Measurements from ENCODE around the gene PTPRS.
"Not testable (repeated sequence)": the region's sequence is repeated elsewhere in the genome, so short reads cannot be mapped to it uniquely, and the experiment has no call there.

Gene PTPRS

GRCh38 chr19:5340637-5341447 is at the start of gene PTPRS:
TSS of gene PTPRS (minus strand) at chr19:5340812. CDS start at chr19:5286140, 54,672 bp downstream.
- peak; percentile 90 for DNase-seq

- DNase-seq = no peak
These were observed 48.7 kb upstream of the PTPRS start for GRCh38 chr19:5389353-5389752.

- no peak for DNase-seq
These were observed 46.9 kb upstream of the PTPRS start for GRCh38 chr19:5387472-5387871.

GRCh38 chr19:5386841-5387240 is 46.2 kb upstream of the PTPRS start:
- DNase-seq = no peak

- not testable (repeated sequence) for DNase-seq
These were observed 40.6 kb upstream of the PTPRS start for GRCh38 chr19:5381197-5381596.

- no peak for DNase-seq
These were observed 39.8 kb upstream of the PTPRS start for GRCh38 chr19:5380215-5380919.

GRCh38 chr19:5376928-5377327 is 36.3 kb upstream of the PTPRS start:
- DNase-seq = no peak

GRCh38 chr19:5372572-5373200 is 32.1 kb upstream of the PTPRS start:
- no peak for DNase-seq

- DNase-seq = no peak
These were observed 29.4 kb upstream of the PTPRS start for GRCh38 chr19:5369962-5370367.

GRCh38 chr19:5369304-5369703 is 28.7 kb upstream of the PTPRS start:
- no peak for DNase-seq

GRCh38 chr19:5367530-5368133 is 27.0 kb upstream of the PTPRS start:
- DNase-seq = no peak

GRCh38 chr19:5365905-5366304 is 25.3 kb upstream of the PTPRS start:
- DNase-seq = no peak

GRCh38 chr19:5364674-5365073 is 24.1 kb upstream of the PTPRS start:
- DNase-seq = no peak

- not testable (repeated sequence) for DNase-seq
These were observed 21.2 kb upstream of the PTPRS start for GRCh38 chr19:5361839-5362238.

GRCh38 chr19:5361407-5361806 is 20.8 kb upstream of the PTPRS start:
- DNase-seq = no peak

GRCh38 chr19:5360003-5360780 is 19.6 kb upstream of the PTPRS start:
- DNase-seq = no peak

GRCh38 chr19:5358173-5358800 is 17.7 kb upstream of the PTPRS start:
- no peak for DNase-seq

GRCh38 chr19:5357584-5357983 is 17.0 kb upstream of the PTPRS start:
- no peak for DNase-seq

- no peak for DNase-seq
These were observed 16.3 kb upstream of the PTPRS start for GRCh38 chr19:5356918-5357317.

GRCh38 chr19:5356428-5356827 is 15.8 kb upstream of the PTPRS start:
- DNase-seq = no peak

GRCh38 chr19:5355693-5356092 is 15.1 kb upstream of the PTPRS start:
- DNase-seq = no peak

GRCh38 chr19:5355076-5355475 is 14.5 kb upstream of the PTPRS start:
- DNase-seq = no peak

Data from left hindlimb (tissue), 1 donor.